Bronchial epithelial cell (primary cell): Measurements from ENCODE around the gene OSBPL9. TPM values are rescaled to one million over a fixed set of nuclear protein-coding genes. Genes with fewer than 3 reads are reported as not detected.

Source experiments
- DNase-seq: peaks from one replicate; pipeline ENCODE4 v3.0.0-alpha.2; 2010; ENCODE audit warnings: low read depth
- FAIRE-seq: peaks from 2 replicates; lab custom pipeline; 2011; peaks lifted over from hg19 to GRCh38; lab: Jason Lieb, UNC
- H3K27me3 ChIP-seq: 2 replicates; pipeline ENCODE4 v1.5.1; 2011; ENCODE audit warnings: low read length; ENCODE audit not compliant: control insufficient read depth, insufficient read depth
- H3K36me3 ChIP-seq: 2 replicates; pipeline ENCODE4 v1.5.1; 2011; ENCODE audit warnings: low read length; ENCODE audit not compliant: control insufficient read depth, insufficient read depth
- H3K4me3 ChIP-seq: 2 replicates; pipeline ENCODE4 v1.5.1; 2011; ENCODE audit warnings: mild to moderate bottlenecking, low read depth, low read length, control low read depth
- CTCF ChIP-seq: IDR thresholded peaks from 2 replicates; pipeline ENCODE4 v1.5.1; 2011; ENCODE audit warnings: mild to moderate bottlenecking, moderate library complexity, low read length, control low read depth, inconsistent platforms; ENCODE audit not compliant: insufficient read depth, severe bottlenecking
- total RNA-seq: library from RNA; depleted of rRNA; stranded (reverse); fragments of >200 nt; gene quantifications from 2 replicates; pipeline ENCODE4 v1.2.1, GENCODE V29; 2014

OSBPL9 gene
- total RNA-seq, 1 donor from 2014 or later, result 69.8 TPM

- no peak for TF ChIP-seq CTCF
- no peak for FAIRE-seq
- H3K36me3 ChIP-seq, result peaks cover 21% of the 10 kb centered on the region
- no peak overlapping the region for H3K4me3 ChIP-seq
- H3K27me3 ChIP-seq, result no peaks in the 10 kb centered on the region
- DNase-seq, result no peak
Observed at GRCh38 chr1:51784997-51785421, 168.1 kb downstream of the OSBPL9 start.

GRCh38 chr1:51788938-51789337 lies 172.0 kb downstream of the OSBPL9 start:
- Histone ChIP-seq H3K27me3 (no peaks in the 10 kb centered on the region), H3K4me3 (no peak overlapping the region), H3K36me3 (peaks cover 30% of the 10 kb centered on the region)
- no peak for TF ChIP-seq CTCF
- DNase-seq (no peak), FAIRE-seq (no peak)

GRCh38 chr1:51789342-51789741 lies 172.4 kb downstream of the OSBPL9 start:
- Histone ChIP-seq H3K27me3 (no peaks in the 10 kb centered on the region), H3K4me3 (no peak overlapping the region), H3K36me3 (peaks cover 31% of the 10 kb centered on the region)
- no peak for TF ChIP-seq CTCF
- no peak for FAIRE-seq
- no peak for DNase-seq

- FAIRE-seq, result no peak
- Histone ChIP-seq H3K27me3 (no peaks in the 10 kb centered on the region), H3K36me3 (peaks cover 31% of the 10 kb centered on the region), H3K4me3 (no peak overlapping the region)
- peak; percentile 17 for DNase-seq
- TF ChIP-seq CTCF, result no peak
Observed at GRCh38 chr1:51790385-51790784, 173.5 kb downstream of the OSBPL9 start.

- peaks cover 24% of the 10 kb centered on the region for H3K36me3 ChIP-seq
- no peaks in the 10 kb centered on the region for H3K27me3 ChIP-seq
- H3K4me3 ChIP-seq, result no peak overlapping the region
- TF ChIP-seq CTCF, result no peak
- DNase-seq, result no peak
- no peak for FAIRE-seq
Observed at GRCh38 chr1:51791888-51792287, 175.0 kb downstream of the OSBPL9 start.

- peaks cover 22% of the 10 kb centered on the region for H3K36me3 ChIP-seq
- peak; percentile 38 for DNase-seq
Observed at GRCh38 chr1:51792864-51793263, 176.0 kb downstream of the OSBPL9 start.

More at GRCh38 chr1:51792864-51793263, 176.0 kb downstream of the OSBPL9 start:
- FAIRE-seq, result no peak
- no peak for TF ChIP-seq CTCF
- no peak overlapping the region for H3K4me3 ChIP-seq
- no peaks in the 10 kb centered on the region for H3K27me3 ChIP-seq
